HG03135 (cell line): ENCODE results near the gene UVRAG.
"Not testable (repeated sequence)": the region's sequence is repeated elsewhere in the genome, so short reads cannot be mapped to it uniquely, and the experiment has no call there.

ENCODE experiments used
- ATAC-seq: cut with Tn5 transposase; IDR thresholded peaks from one replicate; pipeline ENCODE4 v1.9.1; 2021; ENCODE audit warnings: mild to moderate bottlenecking, moderate library complexity; ENCODE audit not compliant: unreplicated experiment

Gene UVRAG

GRCh38 chr11:75910426-75911145, 95.6 kb downstream of the UVRAG start:
- ATAC-seq = no peak

GRCh38 chr11:75911459-75911858, 96.4 kb downstream of the UVRAG start:
- no peak for ATAC-seq

GRCh38 chr11:75913984-75914383, 99.0 kb downstream of the UVRAG start:
- ATAC-seq = no peak

- ATAC-seq = no peak
Observed at GRCh38 chr11:75916882-75917281, 101.9 kb downstream of the UVRAG start.

GRCh38 chr11:75918331-75918730, 103.3 kb downstream of the UVRAG start:
- ATAC-seq = no peak

- ATAC-seq = no peak
Observed at GRCh38 chr11:75919525-75919924, 104.5 kb downstream of the UVRAG start.

- ATAC-seq = no peak
Observed at GRCh38 chr11:75920848-75921247, 105.8 kb downstream of the UVRAG start.

GRCh38 chr11:75921808-75922207, 106.8 kb downstream of the UVRAG start:
- ATAC-seq = no peak

GRCh38 chr11:75924966-75925784, 110.2 kb downstream of the UVRAG start:
- ATAC-seq = no peak

- ATAC-seq = no peak
Observed at GRCh38 chr11:75925785-75926164, 110.8 kb downstream of the UVRAG start.

- ATAC-seq = no peak
Observed at GRCh38 chr11:75929706-75930105, 114.7 kb downstream of the UVRAG start.

GRCh38 chr11:75930534-75930933, 115.5 kb downstream of the UVRAG start:
- no peak for ATAC-seq

GRCh38 chr11:75931124-75931523, 116.1 kb downstream of the UVRAG start:
- ATAC-seq = no peak

- ATAC-seq = not testable (repeated sequence)
Observed at GRCh38 chr11:75933736-75934135, 118.7 kb downstream of the UVRAG start.

GRCh38 chr11:75934851-75935250, 119.8 kb downstream of the UVRAG start:
- ATAC-seq = no peak

- no peak for ATAC-seq
Observed at GRCh38 chr11:75938543-75938942, 123.5 kb downstream of the UVRAG start.

- no peak for ATAC-seq
Observed at GRCh38 chr11:75939516-75939915, 124.5 kb downstream of the UVRAG start.

GRCh38 chr11:75939992-75940391, 125.0 kb downstream of the UVRAG start:
- ATAC-seq = no peak

GRCh38 chr11:75940911-75941310, 125.9 kb downstream of the UVRAG start:
- no peak for ATAC-seq

GRCh38 chr11:75944515-75944914, 129.5 kb downstream of the UVRAG start:
- no peak for ATAC-seq

- ATAC-seq = no peak
Observed at GRCh38 chr11:75945446-75945845, 130.4 kb downstream of the UVRAG start.

GRCh38 chr11:75945947-75946346, 130.9 kb downstream of the UVRAG start:
- ATAC-seq = no peak
